ENCODE data around the gene DNASE1.
"Not testable (repeated sequence)": the region's sequence is repeated elsewhere in the genome, so short reads cannot be mapped to it uniquely, and the experiment has no call there.

DNASE1 gene

DNA sequence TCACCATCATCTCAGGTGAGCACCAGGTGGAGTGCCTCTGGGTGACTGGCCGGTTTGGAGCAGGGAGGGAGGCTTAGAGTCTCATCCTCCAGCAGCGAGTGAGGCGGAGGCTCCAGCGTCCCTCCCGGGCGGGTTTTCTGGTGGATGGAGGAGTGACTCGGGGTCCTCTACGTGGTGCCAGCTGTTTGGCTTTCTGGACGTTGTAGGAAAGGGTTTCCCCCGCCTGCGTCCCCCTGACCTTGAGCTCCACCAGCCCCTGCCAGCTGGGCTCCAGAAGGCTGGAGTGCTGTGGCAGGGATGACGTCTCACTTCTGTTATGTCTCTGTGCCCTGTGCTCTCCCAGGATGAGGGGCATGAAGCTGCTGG is 522 bp downstream of the DNASE1 start:
- in situ Hi-C loops (cut with HindIII; ENCODE audit: low sequenced_read_pairs) = no loop called here
- no peak overlapping the region for H3K4me3 ChIP-seq (ENCODE audit: low read depth, low read length)
- DNase-seq (ENCODE audit: low read depth) = no peak
- TF ChIP-seq CTCF (IDR thresholded peaks at IDR 0.05; ENCODE audit: low read depth, low read length, missing control alignments) = no peak

DNA sequence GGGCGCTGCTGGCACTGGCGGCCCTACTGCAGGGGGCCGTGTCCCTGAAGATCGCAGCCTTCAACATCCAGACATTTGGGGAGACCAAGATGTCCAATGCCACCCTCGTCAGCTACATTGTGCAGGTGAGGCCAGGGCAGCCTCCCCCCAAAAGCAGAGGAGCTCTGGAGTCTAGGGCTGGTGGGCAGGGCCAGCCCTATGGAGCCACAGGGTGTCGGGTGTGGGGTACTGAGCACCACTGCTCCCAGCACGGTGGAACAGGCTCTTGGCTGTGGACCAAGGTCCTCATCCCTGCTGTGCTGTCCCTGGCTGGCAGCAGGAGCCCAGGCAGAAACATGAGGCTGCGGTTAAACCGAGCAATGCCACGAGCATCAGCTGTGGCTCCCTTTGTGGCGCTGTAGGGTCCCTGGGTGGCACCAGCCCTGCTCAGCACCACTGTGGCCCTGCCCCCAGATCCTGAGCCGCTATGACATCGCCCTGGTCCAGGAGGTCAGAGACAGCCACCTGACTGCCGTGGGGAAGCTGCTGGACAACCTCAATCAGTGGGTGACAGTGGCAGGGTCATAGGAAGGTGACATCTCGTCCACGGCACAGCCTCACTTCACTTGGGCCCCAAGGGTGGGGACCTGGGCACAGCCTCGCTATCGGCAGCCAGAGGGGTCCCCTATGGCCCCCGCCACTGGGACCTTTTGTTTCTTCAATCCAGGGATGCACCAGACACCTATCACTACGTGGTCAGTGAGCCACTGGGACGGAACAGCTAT is 1.1 kb downstream of the DNASE1 start:
- DNase-seq (ENCODE audit: low read depth) = no peak
- no peak overlapping the region for H3K4me3 ChIP-seq (ENCODE audit: low read depth, low read length)
- in situ Hi-C loops (cut with HindIII; ENCODE audit: low sequenced_read_pairs) = no loop called here
- no peak for TF ChIP-seq CTCF (IDR thresholded peaks at IDR 0.05; ENCODE audit: low read depth, low read length, missing control alignments)

GRCh38 chr16:3656160-3656490 is 1.6 kb downstream of the DNASE1 start:
- DNase-seq (ENCODE audit: low read depth); H3K4me3 ChIP-seq (ENCODE audit: low read depth, low read length); in situ Hi-C loops (cut with HindIII; ENCODE audit: low sequenced_read_pairs): not testable (repeated sequence)

DNA sequence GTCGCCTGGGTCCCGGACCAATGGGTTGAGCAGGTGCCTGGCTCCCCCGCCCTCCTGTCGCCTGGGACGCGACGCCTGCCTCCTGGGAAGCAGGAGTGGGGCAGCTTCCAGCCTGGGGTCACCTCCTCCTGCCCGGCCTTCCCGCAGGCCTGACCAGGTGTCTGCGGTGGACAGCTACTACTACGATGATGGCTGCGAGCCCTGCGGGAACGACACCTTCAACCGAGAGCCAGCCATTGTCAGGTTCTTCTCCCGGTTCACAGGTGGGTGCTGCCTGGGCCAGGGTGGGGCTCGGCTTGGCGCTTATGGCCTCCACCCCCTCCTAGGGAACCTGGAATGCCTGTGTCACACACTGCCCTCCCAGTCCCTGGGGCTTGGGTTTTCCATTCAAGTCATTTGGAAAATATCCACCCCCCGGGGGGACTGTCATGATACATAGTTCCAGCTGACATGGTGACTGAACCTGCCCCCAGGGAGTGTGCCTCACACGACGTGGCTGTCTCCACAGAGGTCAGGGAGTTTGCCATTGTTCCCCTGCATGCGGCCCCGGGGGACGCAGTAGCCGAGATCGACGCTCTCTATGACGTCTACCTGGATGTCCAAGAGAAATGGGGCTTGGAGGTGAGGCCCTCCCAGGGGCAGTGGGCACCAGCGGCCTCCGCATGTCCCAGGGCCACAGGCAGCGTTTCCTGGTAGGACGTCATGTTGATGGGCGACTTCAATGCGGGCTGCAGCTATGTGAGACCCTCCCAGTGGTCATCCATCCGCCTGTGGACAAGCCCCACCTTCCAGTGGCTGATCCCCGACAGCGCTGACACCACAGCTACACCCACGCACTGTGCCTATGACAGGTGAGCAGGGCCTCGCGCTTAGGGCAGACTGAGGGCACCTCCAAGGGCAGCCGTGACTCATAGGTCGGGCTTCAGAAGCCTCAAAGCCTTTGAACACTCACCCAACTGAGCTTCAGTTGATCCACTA is 2.3 kb downstream of the DNASE1 start:
- in situ Hi-C loops (cut with HindIII; ENCODE audit: low sequenced_read_pairs) = no loop called here
- DNase-seq (ENCODE audit: low read depth) = no peak
- no peak overlapping the region for H3K4me3 ChIP-seq (ENCODE audit: low read depth, low read length)
- no peak for TF ChIP-seq CTCF (IDR thresholded peaks at IDR 0.05; ENCODE audit: low read depth, low read length, missing control alignments)

DNA sequence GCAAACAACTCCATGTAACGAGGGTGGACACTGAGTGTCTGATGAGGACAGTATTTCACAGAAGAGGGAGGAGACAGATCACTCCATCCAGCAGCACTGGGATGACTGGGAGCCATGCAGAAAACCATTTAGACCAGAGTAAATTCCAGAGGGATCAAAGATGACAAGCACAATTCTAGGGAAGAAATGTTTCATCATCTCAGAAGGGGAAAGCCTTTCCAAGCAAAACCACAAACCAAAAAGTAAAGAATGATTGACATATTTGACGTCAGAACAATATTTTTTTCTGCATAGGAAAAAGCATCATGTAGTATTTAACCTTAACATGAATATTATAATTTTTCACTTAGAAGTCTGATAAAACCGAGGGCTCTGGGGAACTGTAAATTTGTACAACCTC is 4.8 kb downstream of the DNASE1 start:
- in situ Hi-C loops (cut with HindIII; ENCODE audit: low sequenced_read_pairs) = no loop called here
- H3K4me3 ChIP-seq (ENCODE audit: low read depth, low read length) = no peak overlapping the region
- no peak for TF ChIP-seq CTCF (IDR thresholded peaks at IDR 0.05; ENCODE audit: low read depth, low read length, missing control alignments)
- DNase-seq (ENCODE audit: low read depth) = no peak

- no peak overlapping the region for H3K4me3 ChIP-seq (ENCODE audit: low read depth, low read length)
- no peak for TF ChIP-seq CTCF (IDR thresholded peaks at IDR 0.05; ENCODE audit: low read depth, low read length, missing control alignments)
- DNase-seq (ENCODE audit: low read depth) = no peak
- in situ Hi-C loops (cut with HindIII; ENCODE audit: low sequenced_read_pairs) = no loop called here
Measured at GRCh38 chr16:3661311-3661710, 6.8 kb downstream of the DNASE1 start.

GRCh38 chr16:3661922-3662321 is 7.4 kb downstream of the DNASE1 start:
- DNase-seq (ENCODE audit: low read depth) = no peak
- H3K4me3 ChIP-seq (ENCODE audit: low read depth, low read length) = no peak overlapping the region
- TF ChIP-seq CTCF (IDR thresholded peaks at IDR 0.05; ENCODE audit: low read depth, low read length, missing control alignments) = no peak
- in situ Hi-C loops (cut with HindIII; ENCODE audit: low sequenced_read_pairs) = no loop called here
